ENCODE results near the gene ZNF48. TPM values are rescaled to one million over a fixed set of nuclear protein-coding genes. Genes with fewer than 3 reads are reported as not detected.

The ZNF48 gene
- total and polyA plus RNA-seq, 12 donors, result 2.2 to 8.0 (median 5.4) TPM

GRCh38 chr16:30378236-30379157 is 16.7 kb upstream of the ZNF48 start:
- Histone ChIP-seq H3K9me3 (no peaks in the 10 kb centered on the region), H3K4me3 (peak overlapping the region; percentile 32 to 94 (median 68)), H3K27me3 (no peaks in the 10 kb centered on the region), H3K36me3 (no peaks in the 10 kb centered on the region), H3K4me1 (peaks cover 10 to 29% (median 15%) of the 10 kb centered on the region in 9 donors), H3K27ac (peak overlapping the region; percentile 98 to 100 (median 99))
- ATAC-seq (peak; percentile 96 to 98 (median 98)), DNase-seq (peak; percentile 99 to 100)
- WGBS, 2 donors, result 1 to 2% methylated on average over 53 to 67 of the region's 67 CpGs
- intact Hi-C loops (cut with DNase I), result no loop called here
- TF ChIP-seq, protein P1, sequence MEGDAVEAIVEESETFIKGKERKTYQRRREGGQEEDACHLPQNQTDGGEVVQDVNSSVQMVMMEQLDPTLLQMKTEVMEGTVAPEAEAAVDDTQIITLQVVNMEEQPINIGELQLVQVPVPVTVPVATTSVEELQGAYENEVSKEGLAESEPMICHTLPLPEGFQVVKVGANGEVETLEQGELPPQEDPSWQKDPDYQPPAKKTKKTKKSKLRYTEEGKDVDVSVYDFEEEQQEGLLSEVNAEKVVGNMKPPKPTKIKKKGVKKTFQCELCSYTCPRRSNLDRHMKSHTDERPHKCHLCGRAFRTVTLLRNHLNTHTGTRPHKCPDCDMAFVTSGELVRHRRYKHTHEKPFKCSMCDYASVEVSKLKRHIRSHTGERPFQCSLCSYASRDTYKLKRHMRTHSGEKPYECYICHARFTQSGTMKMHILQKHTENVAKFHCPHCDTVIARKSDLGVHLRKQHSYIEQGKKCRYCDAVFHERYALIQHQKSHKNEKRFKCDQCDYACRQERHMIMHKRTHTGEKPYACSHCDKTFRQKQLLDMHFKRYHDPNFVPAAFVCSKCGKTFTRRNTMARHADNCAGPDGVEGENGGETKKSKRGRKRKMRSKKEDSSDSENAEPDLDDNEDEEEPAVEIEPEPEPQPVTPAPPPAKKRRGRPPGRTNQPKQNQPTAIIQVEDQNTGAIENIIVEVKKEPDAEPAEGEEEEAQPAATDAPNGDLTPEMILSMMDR (IDR thresholded peaks at IDR 0.05), result peak in 4 of 9 donors; percentile 12 to 42 (median 22)

DNA sequence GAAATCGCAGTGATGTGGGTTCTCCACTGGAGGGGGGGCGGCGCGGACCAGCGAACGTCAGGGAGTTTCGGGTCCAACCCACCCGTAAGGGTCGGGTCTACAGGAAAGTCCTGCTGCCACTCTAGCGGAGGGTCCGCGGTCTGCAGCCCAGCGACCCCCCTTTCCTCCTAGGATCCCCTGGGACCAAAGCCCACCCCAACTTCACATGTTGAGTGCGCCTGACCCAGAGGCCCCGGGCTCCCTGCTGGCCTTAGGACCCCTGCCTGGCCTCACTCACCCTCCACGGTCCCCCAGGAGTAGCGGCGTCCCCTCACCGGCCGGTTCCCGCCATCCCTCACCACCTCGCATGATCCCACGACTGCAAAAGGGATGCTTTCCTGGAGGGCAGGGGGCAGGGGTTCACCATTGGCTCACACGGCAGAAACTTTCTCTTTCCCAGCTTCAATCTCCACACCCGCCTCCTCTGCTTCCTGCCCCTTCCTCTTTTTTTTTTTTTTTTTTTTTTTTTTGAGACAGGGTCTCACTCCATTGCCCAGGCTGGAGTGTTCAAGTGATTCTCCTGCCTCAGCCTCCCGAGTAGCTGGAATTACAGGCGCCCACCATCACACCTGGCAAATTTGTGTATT is 15.9 kb upstream of the ZNF48 start:
- TF ChIP-seq, protein P1 (IDR thresholded peaks at IDR 0.05), result no peak
- intact Hi-C loops (cut with DNase I), result no loop called here
- ATAC-seq (no peak), DNase-seq (no peak)
- H3K27me3 ChIP-seq, result no peaks in the 10 kb centered on the region
- peak overlapping the region in 9 of 10 donors; percentile 83 to 100 (median 99) for H3K27ac ChIP-seq
- H3K36me3 ChIP-seq, result no peaks in the 10 kb centered on the region
- peaks cover 10 to 29% (median 15%) of the 10 kb centered on the region in 9 donors for H3K4me1 ChIP-seq
- peak overlapping the region; percentile 32 to 94 (median 68) for H3K4me3 ChIP-seq
- no peaks in the 10 kb centered on the region for H3K9me3 ChIP-seq
- 21 to 32% methylated on average over 27 of the region's 27 CpGs for WGBS, 2 donors

GRCh38 chr16:30380072-30380802 is 15.0 kb upstream of the ZNF48 start:
- Histone ChIP-seq H3K4me3 (no peak overlapping the region), H3K4me1 (peaks cover 10 to 29% (median 15%) of the 10 kb centered on the region in 9 donors), H3K27me3 (no peaks in the 10 kb centered on the region), H3K36me3 (no peaks in the 10 kb centered on the region), H3K9me3 (no peaks in the 10 kb centered on the region), H3K27ac (peak overlapping the region in 1 of 10 donors; percentile 81)
- 82 to 96% methylated on average over 4 of the region's 4 CpGs for WGBS, 2 donors
- TF ChIP-seq, protein P1 (IDR thresholded peaks at IDR 0.05), result no peak
- ATAC-seq (no peak), DNase-seq (no peak)
- intact Hi-C loops (cut with DNase I), result no loop called here

- TF ChIP-seq, protein P1 (IDR thresholded peaks at IDR 0.05), result no peak
- H3K9me3 ChIP-seq, result no peaks in the 10 kb centered on the region
- WGBS, 2 donors, result 73 to 77% methylated on average over 6 of the region's 6 CpGs
- H3K27me3 ChIP-seq, result no peaks in the 10 kb centered on the region
- intact Hi-C loops (cut with DNase I), result no loop called here
- no peak for DNase-seq
- no peak for ATAC-seq
- H3K4me3 ChIP-seq, result no peak overlapping the region
- peaks cover 10 to 29% (median 15%) of the 10 kb centered on the region in 9 donors for H3K4me1 ChIP-seq
- H3K36me3 ChIP-seq, result no peaks in the 10 kb centered on the region
- H3K27ac ChIP-seq, result peak overlapping the region in 2 of 10 donors; percentile 14 to 81
These were observed 14.4 kb upstream of the ZNF48 start for GRCh38 chr16:30380803-30381208.
